ENCODE measurements around the gene HABP2. TPM values are rescaled to one million over a fixed set of nuclear protein-coding genes. Genes with fewer than 3 reads are reported as not detected.

The HABP2 gene
- total RNA-seq, 1 experiment from 2014 or later = not detected

GRCh38 chr10:113543107-113543955, 9.5 kb upstream of the HABP2 start:
- Histone ChIP-seq H2AFZ (ENCODE audit: low read length) (no peak overlapping the region), H3K27me3 (ENCODE audit: insufficient read depth, low read length) (no peaks in the 10 kb centered on the region; the same call in 1 of the 2 replicates), H2BK120ac (ENCODE audit: low read depth, low read length, poor library complexity, severe bottlenecking) (no peak overlapping the region), H2BK12ac (ENCODE audit: insufficient read length, low read depth, low read length) (no peak overlapping the region), H3K79me2 (ENCODE audit: insufficient read depth, low read length) (no peaks in the 10 kb centered on the region), H3K4me1 (ENCODE audit: insufficient read depth, low read length) (no peaks in the 10 kb centered on the region), H3K27ac (ENCODE audit: insufficient read length, low read depth, low read length) (no peak overlapping the region), H4K20me1 (ENCODE audit: control insufficient read depth, insufficient read depth, insufficient read length) (no peaks in the 10 kb centered on the region), H3K56ac (ENCODE audit: insufficient read length, low read depth, low read length) (no peak overlapping the region), H2BK5ac (ENCODE audit: insufficient read length, low read length) (no peak overlapping the region), H4K91ac (ENCODE audit: insufficient read length, low read depth, low read length) (no peak overlapping the region), H2BK20ac (ENCODE audit: low read depth, low read length, poor library complexity, severe bottlenecking) (no peak overlapping the region), H2AK5ac (ENCODE audit: insufficient read length, low read length) (no peak overlapping the region), H3T11ph (ENCODE audit: low read length) (no peak overlapping the region), H3K4ac (ENCODE audit: low read depth, low read length) (no peak overlapping the region), H3K18ac (ENCODE audit: insufficient read length, low read depth, low read length) (no peak overlapping the region), H4K5ac (ENCODE audit: insufficient read length, low read depth, low read length) (no peak overlapping the region), H3K23ac (ENCODE audit: insufficient read length, low read depth, low read length) (no peak overlapping the region), H3K9me3 (ENCODE audit: control insufficient read depth, low read depth, low read length) (no peaks in the 10 kb centered on the region), H3K23me2 (ENCODE audit: insufficient read length, low read depth, low read length, poor library complexity, severe bottlenecking) (no peaks in the 10 kb centered on the region), H3K14ac (ENCODE audit: insufficient read depth, low read length) (no peak overlapping the region), H4K8ac (replicated peaks; ENCODE audit: insufficient read length, low read depth, low read length) (no peak overlapping the region), H2BK15ac (ENCODE audit: low read depth, low read length) (no peak overlapping the region), H3K9ac (ENCODE audit: extremely low read depth, insufficient read length, low read length) (no peak overlapping the region), H3K4me2 (ENCODE audit: insufficient read depth, insufficient read length, low read length) (no peak overlapping the region), H3K79me1 (ENCODE audit: insufficient read depth, low read depth, low read length, poor library complexity, severe bottlenecking) (no peaks in the 10 kb centered on the region)
- no peaks in the 10 kb centered on the region for H3K36me3 Mint-ChIP-seq (ENCODE audit: insufficient read depth in 1 of 3, low read depth in 3 of 3)
- H3K27ac Mint-ChIP-seq = no peak overlapping the region
- peaks cover 100% of the 10 kb centered on the region for H3K27me3 Mint-ChIP-seq (ENCODE audit: low read depth)
- no peak for DNase-seq
- TF ChIP-seq CTCF (conservative IDR thresholded peaks at IDR 0.05) = no peak
- no peak overlapping the region for H3K4me3 Mint-ChIP-seq
- H3K9me3 Mint-ChIP-seq = no peaks in the 10 kb centered on the region; a peak in 1 of 5 replicates
- H3K4me1 Mint-ChIP-seq = no peaks in the 10 kb centered on the region; a peak in 1 of 4 replicates
- WGBS (ENCODE audit: extremely low coverage, insufficient read length, low lambda C conversion rate) = no CpG with 5 or more reads among the region's 5 CpGs
